ENCODE results near the gene TENM4.

- TF ChIP-seq SCRT2 (tag by site-specific recombination; IDR thresholded peaks at IDR 0.05) (no peak), TRIM28 (IDR thresholded peaks at IDR 0.05; ENCODE audit: borderline replicate concordance, low read length) (no peak), ZBTB21 (tag by site-specific recombination; IDR thresholded peaks at IDR 0.05) (no peak), CTCF (tag by site-specific recombination; IDR thresholded peaks at IDR 0.05) (no peak), ZBTB49 (tag by site-specific recombination; IDR thresholded peaks at IDR 0.05; ENCODE audit: low read depth) (no peak), ZNF768 (tag by site-specific recombination; IDR thresholded peaks at IDR 0.05) (no peak), ZNF19 (tag by site-specific recombination; IDR thresholded peaks at IDR 0.05; ENCODE audit: low read depth) (no peak), ZBTB17 (tag by site-specific recombination; IDR thresholded peaks at IDR 0.05) (no peak), ZFP37 (tag by site-specific recombination; IDR thresholded peaks at IDR 0.05) (no peak), ZNF529 (tag by site-specific recombination; IDR thresholded peaks at IDR 0.05; ENCODE audit: insufficient replicate concordance) (no peak), ZNF580 (tag by site-specific recombination; IDR thresholded peaks at IDR 0.05) (no peak), ZNF266 (tag by site-specific recombination; IDR thresholded peaks at IDR 0.05; ENCODE audit: low read depth) (no peak), REST (tag by site-specific recombination; IDR thresholded peaks at IDR 0.05) (no peak)
Measured at GRCh38 chr11:79151396-79151795, 289.4 kb downstream of the TENM4 start.
